GM23248 (cell line): ENCODE results near the gene MDGA2. TPM values are rescaled to one million over a fixed set of nuclear protein-coding genes. Genes with fewer than 3 reads are reported as not detected.

Experiments
- DNase-seq: peaks from one replicate; pipeline ENCODE4 v3.0.0-alpha.2; 2015
- H2AFZ ChIP-seq: fragments of 200-600 bp; sonication (generic); 2 replicates; pipeline ENCODE4 v1.6.1; 2016; ENCODE audit warnings: antibody characterized with exemption
- H3F3A ChIP-seq: fragments of 200-600 bp; sonication (generic); 2 replicates; pipeline ENCODE4 v1.6.1; 2016; ENCODE audit warnings: mild to moderate bottlenecking, antibody characterized with exemption, mixed run types; ENCODE audit not compliant: insufficient read depth
- H3K27ac ChIP-seq: fragments of 200-600 bp; sonication (generic); 2 replicates; pipeline ENCODE4 v1.5.1; 2016; ENCODE audit warnings: mild to moderate bottlenecking
- H3K27me3 ChIP-seq: fragments of 200-600 bp; sonication (generic); replicated peaks from 2 replicates; pipeline ENCODE4 v1.6.1; 2016; ENCODE audit warnings: mild to moderate bottlenecking; ENCODE audit not compliant: insufficient read depth
- H3K36me3 ChIP-seq: fragments of 200-600 bp; sonication (generic); 2 replicates; pipeline ENCODE4 v1.6.1; 2016; ENCODE audit warnings: low read depth, mild to moderate bottlenecking
- H3K4me1 ChIP-seq: fragments of 200-600 bp; sonication (generic); 2 replicates; pipeline ENCODE4 v1.6.1; 2016; ENCODE audit warnings: mild to moderate bottlenecking; ENCODE audit not compliant: insufficient read depth
- H3K4me2 ChIP-seq: fragments of 200-600 bp; sonication (generic); one replicate; pipeline ENCODE4 v1.6.1; 2016; ENCODE audit warnings: mild to moderate bottlenecking; ENCODE audit not compliant: unreplicated experiment
- H3K4me3 ChIP-seq: fragments of 200-600 bp; sonication (generic); 2 replicates; pipeline ENCODE4 v1.5.1; 2016; ENCODE audit warnings: mild to moderate bottlenecking
- H3K79me2 ChIP-seq: fragments of 200-600 bp; sonication (generic); 2 replicates; pipeline ENCODE4 v1.6.1; 2016; ENCODE audit warnings: mild to moderate bottlenecking; ENCODE audit not compliant: insufficient read depth
- H3K9ac ChIP-seq: fragments of 200-600 bp; sonication (generic); 2 replicates; pipeline ENCODE4 v1.6.1; 2016; ENCODE audit warnings: mild to moderate bottlenecking
- H3K9me2 ChIP-seq: fragments of 200-600 bp; sonication (generic); 2 replicates; pipeline ENCODE4 v1.6.1; 2016; ENCODE audit warnings: mixed run types, mild to moderate bottlenecking, moderate library complexity; ENCODE audit not compliant: insufficient read depth
- H3K9me3 ChIP-seq: fragments of 200-600 bp; sonication (generic); one replicate; pipeline ENCODE4 v1.6.1; 2017; ENCODE audit warnings: low read depth
- H4K20me1 ChIP-seq: fragments of 200-600 bp; sonication (generic); 2 replicates; pipeline ENCODE4 v1.6.0; 2016; ENCODE audit not compliant: insufficient read depth
- EZH2 ChIP-seq: fragments of 200-600 bp; sonication (generic); IDR thresholded peaks from 2 replicates; pipeline ENCODE4 v1.6.1; 2018; ENCODE audit warnings: antibody characterized with exemption, mild to moderate bottlenecking; ENCODE audit not compliant: insufficient read depth, poor library complexity, severe bottlenecking
- EZH2phosphoT487 ChIP-seq: fragments of 200-600 bp; sonication (generic); IDR thresholded peaks from 2 replicates; pipeline ENCODE4 v1.6.1; 2018; ENCODE audit warnings: antibody characterized with exemption, moderate library complexity, mild to moderate bottlenecking, low read depth; ENCODE audit not compliant: insufficient read depth
- WGBS, 2 experiments: methylation state at CpG; one replicate each; pipeline ENCODE4 v1.1.6; 2015 to 2017; ENCODE audit warnings: low lambda C conversion rate in 2 of 2, low coverage in 1 of 2; ENCODE audit errors: missing lambda C conversion rate in 2 of 2; 5-methylcytosine and 5-hydroxymethylcytosine counted together
- in situ Hi-C: fragments of 300-500 bp; cut with MboI; formaldehyde crosslinking; loops from 2 replicates; pipeline ENCODE4 v1.15.0; 2020
- polyA plus RNA-seq: library from polyadenylated mRNA; unstranded; fragments of >200 nt; fragmentation: Nextera tagmentation; extraction: Ambion mirVana; gene quantifications from 2 replicates; pipeline ENCODE4 v1.2.1, GENCODE V29; 2016
- total RNA-seq: library from RNA; depleted of rRNA; stranded (reverse); fragments of >200 nt; shearing (Covaris generic); gene quantifications from 2 replicates; pipeline ENCODE4 v1.2.3, GENCODE V29; 2014

MDGA2 gene
- total and polyA plus RNA-seq, 2 experiments from 2014 or later = not detected

GRCh38 chr14:47327336-47327735 lies 348.1 kb downstream of the MDGA2 start:
- Histone ChIP-seq H3K27me3 (no peaks in the 10 kb centered on the region), H3K4me2 (no peak overlapping the region), H3K4me3 (no peak overlapping the region), H3K9me3 (no peaks in the 10 kb centered on the region), H3K27ac (no peak overlapping the region), H3K36me3 (no peaks in the 10 kb centered on the region), H3K9ac (no peak overlapping the region), H3K79me2 (no peaks in the 10 kb centered on the region), H4K20me1 (no peaks in the 10 kb centered on the region), H3K4me1 (no peaks in the 10 kb centered on the region), H2AFZ (no peak overlapping the region), H3F3A (no peaks in the 10 kb centered on the region), H3K9me2 (no peaks in the 10 kb centered on the region)
- 29 to 33% methylated on average over 3 of the region's 3 CpGs for WGBS, 2 experiments
- DNase-seq = no peak
- TF ChIP-seq EZH2 = no peak
- TF ChIP-seq EZH2phosphoT487 = no peak
- in situ Hi-C loops = no loop called here

DNA sequence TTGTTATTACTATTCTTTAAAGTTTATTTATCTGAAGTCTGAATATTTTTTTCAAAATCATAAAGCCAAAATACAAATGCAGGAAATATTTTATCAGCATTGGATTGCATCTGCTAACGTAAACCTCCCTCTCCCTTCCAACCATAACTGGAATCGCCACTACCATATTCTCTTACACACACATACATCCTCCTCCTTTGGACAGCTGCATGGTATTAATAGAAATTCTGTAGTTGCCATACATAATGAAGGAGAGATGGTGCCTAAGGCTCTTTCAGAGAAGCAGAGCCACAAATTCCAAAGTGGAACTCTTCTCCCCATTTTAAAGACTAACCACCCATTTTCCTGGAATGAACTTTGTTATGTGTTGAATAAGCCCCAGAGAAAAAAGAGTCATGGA lies 352.7 kb downstream of the MDGA2 start:
- no peak for TF ChIP-seq EZH2phosphoT487
- no peak for TF ChIP-seq EZH2
- 26 to 29% methylated on average over 2 of the region's 2 CpGs for WGBS, 2 experiments
- no peak overlapping the region for H3K27ac ChIP-seq
- no peaks in the 10 kb centered on the region for H3K4me1 ChIP-seq
- DNase-seq = no peak
- no peaks in the 10 kb centered on the region for H3K9me2 ChIP-seq
- H2AFZ ChIP-seq = no peak overlapping the region
- no peak overlapping the region for H3K4me2 ChIP-seq
- H3K36me3 ChIP-seq = no peaks in the 10 kb centered on the region
- H3K4me3 ChIP-seq = no peak overlapping the region
- no peaks in the 10 kb centered on the region for H3K9me3 ChIP-seq
- H3K79me2 ChIP-seq = no peaks in the 10 kb centered on the region
- no peak overlapping the region for H3K9ac ChIP-seq
- no peaks in the 10 kb centered on the region for H3K27me3 ChIP-seq
- H3F3A ChIP-seq = no peaks in the 10 kb centered on the region
- in situ Hi-C loops = no loop called here
- no peaks in the 10 kb centered on the region for H4K20me1 ChIP-seq

- 27 to 36% methylated on average over 2 of the region's 2 CpGs for WGBS, 2 experiments
- H2AFZ ChIP-seq = no peak overlapping the region
- DNase-seq = no peak
- no peaks in the 10 kb centered on the region for H3K9me2 ChIP-seq
- H3F3A ChIP-seq = no peaks in the 10 kb centered on the region
- no peak overlapping the region for H3K27ac ChIP-seq
- no peak overlapping the region for H3K4me3 ChIP-seq
- in situ Hi-C loops = no loop called here
- H3K36me3 ChIP-seq = no peaks in the 10 kb centered on the region
- no peak for TF ChIP-seq EZH2phosphoT487
- H3K79me2 ChIP-seq = no peaks in the 10 kb centered on the region
- H4K20me1 ChIP-seq = no peaks in the 10 kb centered on the region
- H3K4me2 ChIP-seq = no peak overlapping the region
- H3K4me1 ChIP-seq = no peaks in the 10 kb centered on the region
- H3K9ac ChIP-seq = no peak overlapping the region
- H3K9me3 ChIP-seq = peaks cover 4% of the 10 kb centered on the region
- H3K27me3 ChIP-seq = no peaks in the 10 kb centered on the region
These were observed 373.3 kb downstream of the MDGA2 start for GRCh38 chr14:47302121-47302520.

DNA sequence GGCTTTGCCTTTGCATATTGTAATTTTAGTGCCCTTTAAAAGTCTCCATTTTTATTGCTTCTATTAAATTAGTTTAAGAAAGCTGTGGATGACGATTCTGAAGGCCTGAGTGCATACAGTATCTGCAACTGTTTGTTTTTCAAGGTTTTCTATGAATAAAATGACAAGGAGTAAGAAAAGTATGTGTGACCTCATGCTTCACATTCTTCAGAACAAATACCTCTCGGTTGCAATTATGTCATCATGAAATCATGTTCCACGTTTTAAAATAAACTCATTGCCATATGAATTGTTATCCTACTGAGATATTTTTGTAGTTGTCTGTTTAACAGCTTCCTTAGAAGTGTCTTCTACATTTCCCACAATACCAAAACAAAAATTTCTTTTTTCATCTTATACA lies 374.6 kb downstream of the MDGA2 start:
- H3K79me2 ChIP-seq = no peaks in the 10 kb centered on the region
- H3K27me3 ChIP-seq = no peaks in the 10 kb centered on the region
- peaks cover 4% of the 10 kb centered on the region for H3K9me3 ChIP-seq
- TF ChIP-seq EZH2 (no peak), EZH2phosphoT487 (no peak)
- H3K9me2 ChIP-seq = no peaks in the 10 kb centered on the region
- H3K36me3 ChIP-seq = no peaks in the 10 kb centered on the region
- in situ Hi-C loops = no loop called here
- DNase-seq = no peak
- H2AFZ ChIP-seq = no peak overlapping the region
- H4K20me1 ChIP-seq = no peaks in the 10 kb centered on the region
- H3K4me3 ChIP-seq = no peak overlapping the region
- no peaks in the 10 kb centered on the region for H3F3A ChIP-seq
- H3K4me1 ChIP-seq = no peaks in the 10 kb centered on the region
- no peak overlapping the region for H3K9ac ChIP-seq
- H3K27ac ChIP-seq = no peak overlapping the region
- no peak overlapping the region for H3K4me2 ChIP-seq
- WGBS, 2 experiments = 5% methylated on average over 3 of the region's 3 CpGs

GRCh38 chr14:47297374-47297773 lies 378.0 kb downstream of the MDGA2 start:
- no peak overlapping the region for H3K9ac ChIP-seq
- no peaks in the 10 kb centered on the region for H3K9me2 ChIP-seq
- no peaks in the 10 kb centered on the region for H3K36me3 ChIP-seq
- no peak overlapping the region for H3K4me3 ChIP-seq
- no peak overlapping the region for H3K4me2 ChIP-seq
- H3K79me2 ChIP-seq = no peaks in the 10 kb centered on the region
- in situ Hi-C loops = no loop called here
- no peak for TF ChIP-seq EZH2phosphoT487
- TF ChIP-seq EZH2 = no peak
- H3K9me3 ChIP-seq = no peaks in the 10 kb centered on the region
- H2AFZ ChIP-seq = no peak overlapping the region
- WGBS, 2 experiments = 0 to 3% methylated on average over 1 of the region's 1 CpG
- H3K27me3 ChIP-seq = no peaks in the 10 kb centered on the region
- no peaks in the 10 kb centered on the region for H3F3A ChIP-seq
- H4K20me1 ChIP-seq = no peaks in the 10 kb centered on the region
- H3K4me1 ChIP-seq = no peaks in the 10 kb centered on the region
- H3K27ac ChIP-seq = no peak overlapping the region
- DNase-seq = no peak
